Natural killer cell (primary cell): Measurements from ENCODE around the gene FAM234A. TPM values are rescaled to one million over a fixed set of nuclear protein-coding genes. Genes with fewer than 3 reads are reported as not detected.

ENCODE experiments used
- ATAC-seq, 3 donors: fragments of 150-1000 bp in 2 of 3; fragments of 200-7000 bp in 1 of 3; cut with Tn5 transposase; 1 replicate in 1 of 3; 2 replicates in 2 of 3; pipeline ENCODE4 v1.10.0; 2021; ENCODE audit warnings: mild to moderate bottlenecking in 2 of 3, moderate library complexity in 2 of 3
- DNase-seq, 2 donors: peaks; one replicate each; pipeline versions ENCODE4 v3.0.0 to v3.0.0-alpha.2; 2013 to 2021; ENCODE audit warnings: mixed read lengths in 1 of 2
- H3K27ac ChIP-seq: one replicate; pipeline ENCODE4 v1.5.1; 2013; ENCODE audit warnings: mild to moderate bottlenecking, low read length
- H3K27me3 ChIP-seq: one replicate; pipeline ENCODE4 v1.6.1; 2013; ENCODE audit warnings: low read length; ENCODE audit not compliant: control insufficient read depth, insufficient read depth
- H3K36me3 ChIP-seq: one replicate; pipeline ENCODE4 v1.6.1; 2013; ENCODE audit warnings: low read length; ENCODE audit not compliant: control insufficient read depth, insufficient read depth
- H3K4me1 ChIP-seq: one replicate; pipeline ENCODE4 v1.6.1; 2013; ENCODE audit warnings: low read length; ENCODE audit not compliant: control insufficient read depth, insufficient read depth
- H3K4me3 ChIP-seq: one replicate; pipeline ENCODE4 v1.5.1; 2013; ENCODE audit warnings: low read length
- H3K9me3 ChIP-seq: one replicate; pipeline ENCODE4 v1.6.1; 2013; ENCODE audit warnings: low read length; ENCODE audit not compliant: control insufficient read depth, insufficient read depth
- H3K27ac Mint-ChIP-seq, 2 donors: one replicate each; pipeline ENCODE4 v1.8.0; 2022; ENCODE audit warnings: mild to moderate bottlenecking in 2 of 2, mixed read lengths in 2 of 2, moderate library complexity in 1 of 2
- H3K27me3 Mint-ChIP-seq, 2 donors: one replicate each; pipeline ENCODE4 v1.8.0; 2022; ENCODE audit warnings: low read depth in 2 of 2, mixed read lengths in 2 of 2
- H3K36me3 Mint-ChIP-seq: one replicate; pipeline ENCODE4 v1.8.0; 2022; ENCODE audit warnings: mixed read lengths
- H3K4me1 Mint-ChIP-seq, 2 donors: one replicate each; pipeline ENCODE4 v1.8.0; 2022; ENCODE audit warnings: mixed read lengths in 2 of 2
- H3K4me3 Mint-ChIP-seq: one replicate; pipeline ENCODE4 v1.8.0; 2022; ENCODE audit warnings: mild to moderate bottlenecking, moderate library complexity, mixed read lengths
- H3K9me3 Mint-ChIP-seq, 2 donors: one replicate each; pipeline ENCODE4 v1.8.0; 2022; ENCODE audit warnings: mixed read lengths in 2 of 2
- CTCF ChIP-seq: fragments of 200-600 bp; IDR thresholded peaks from one replicate; pipeline ENCODE4 v1.8.0; 2022; ENCODE audit warnings: antibody characterized with exemption
- WGBS: methylation state at CpG from one replicate; pipeline ENCODE4 v1.1.7; 2013; ENCODE audit warnings: missing lambda C conversion rate; ENCODE audit not compliant: insufficient coverage; 5-methylcytosine and 5-hydroxymethylcytosine counted together
- intact Hi-C: fragments of 100-400 bp; cut with micrococcal nuclease; formaldehyde crosslinking; loops from one replicate; pipeline ENCODE4 v1.14.2; 2022
- total RNA-seq, 4 donors: library from RNA; stranded (reverse); fragments of 120-200 nt in 1 of 4; gene quantifications; one replicate each; pipeline versions ENCODE4 v1.2.3 to v1.2.4, GENCODE V29; 2013 to 2022

The FAM234A gene
- total RNA-seq, 3 donors from 2014 or later (not counting 1 experiment from before 2014, with no cell fraction given), result 32.4 to 42.6 (median 40.7) TPM

GRCh38 chr16:284204-285120 is 49.8 kb downstream of the FAM234A start:
- 94% methylated on average over 52 of the region's 52 CpGs for WGBS
- TF ChIP-seq CTCF, result no peak
- H3K4me3 ChIP-seq, result no peak overlapping the region
- peaks cover 14% of the 10 kb centered on the region for H3K4me1 ChIP-seq
- no peak for ATAC-seq
- H3K4me1 Mint-ChIP-seq, result peaks cover 0 to 4% of the 10 kb centered on the region in 2 donors
- H3K9me3 ChIP-seq, result no peaks in the 10 kb centered on the region
- H3K27me3 ChIP-seq, result peaks cover 15% of the 10 kb centered on the region
- no peak overlapping the region for H3K4me3 Mint-ChIP-seq
- H3K36me3 ChIP-seq, result peaks cover 31% of the 10 kb centered on the region
- H3K27me3 Mint-ChIP-seq, result peaks cover 0 to 3% of the 10 kb centered on the region in 2 donors
- no peak for DNase-seq
- no peaks in the 10 kb centered on the region for H3K9me3 Mint-ChIP-seq
- no peak overlapping the region for H3K27ac ChIP-seq
- intact Hi-C loops, result no loop called here
- no peak overlapping the region for H3K27ac Mint-ChIP-seq
- no peaks in the 10 kb centered on the region for H3K36me3 Mint-ChIP-seq

GRCh38 chr16:285146-286055 is 50.8 kb downstream of the FAM234A start:
- H3K9me3 Mint-ChIP-seq, result no peaks in the 10 kb centered on the region
- no peaks in the 10 kb centered on the region for H3K36me3 Mint-ChIP-seq
- no peak overlapping the region for H3K4me3 ChIP-seq

GRCh38 chr16:286491-287297 is 52.1 kb downstream of the FAM234A start:
- DNase-seq (no peak), ATAC-seq (no peak)
- 93% methylated on average over 22 of the region's 22 CpGs for WGBS
- peaks cover 4% of the 10 kb centered on the region in 2 donors for H3K4me1 Mint-ChIP-seq
- no peaks in the 10 kb centered on the region for H3K9me3 Mint-ChIP-seq
- TF ChIP-seq CTCF, result no peak
- H3K36me3 Mint-ChIP-seq, result no peaks in the 10 kb centered on the region
- peaks cover 3% of the 10 kb centered on the region for H3K4me1 ChIP-seq
- no peaks in the 10 kb centered on the region for H3K27me3 Mint-ChIP-seq
- peaks cover under 1% of the 10 kb centered on the region for H3K27me3 ChIP-seq
- H3K27ac ChIP-seq, result no peak overlapping the region
- no peak overlapping the region for H3K4me3 Mint-ChIP-seq
- H3K27ac Mint-ChIP-seq, result no peak overlapping the region
- intact Hi-C loops, result no loop called here
- H3K9me3 ChIP-seq, result no peaks in the 10 kb centered on the region
- H3K4me3 ChIP-seq, result no peak overlapping the region
- peaks cover 52% of the 10 kb centered on the region for H3K36me3 ChIP-seq

More at GRCh38 chr16:285146-286055, 50.8 kb downstream of the FAM234A start:
- DNase-seq (no peak), ATAC-seq (no peak)
- peaks cover 9% of the 10 kb centered on the region for H3K4me1 ChIP-seq
- H3K9me3 ChIP-seq, result no peaks in the 10 kb centered on the region
- H3K27ac ChIP-seq, result no peak overlapping the region
- H3K36me3 ChIP-seq, result peaks cover 40% of the 10 kb centered on the region
- peaks cover 0 to 4% of the 10 kb centered on the region in 2 donors for H3K4me1 Mint-ChIP-seq
- peaks cover 0 to 3% of the 10 kb centered on the region in 2 donors for H3K27me3 Mint-ChIP-seq
- no peak for TF ChIP-seq CTCF
- no peak overlapping the region for H3K27ac Mint-ChIP-seq
- H3K27me3 ChIP-seq, result peaks cover 10% of the 10 kb centered on the region
- intact Hi-C loops, result no loop called here
- no peak overlapping the region for H3K4me3 Mint-ChIP-seq
- WGBS, result 88% methylated on average over 44 of the region's 48 CpGs
